ENCODE results near the gene ITPR2. TPM values are rescaled to one million over a fixed set of nuclear protein-coding genes. Genes with fewer than 3 reads are reported as not detected.

ITPR2 gene
- polyA plus RNA-seq, 2 of the 4 experiments (the other 2 are of a cell fraction), result 3.1 to 8.1 TPM

- no peak overlapping the region for H3K4me3 ChIP-seq
- no peaks in the 10 kb centered on the region for H3K9me3 ChIP-seq
- WGBS (ENCODE audit: missing lambda C conversion rate), result 88% methylated on average over 2 of the region's 2 CpGs
- H3K4me2 ChIP-seq, result no peak overlapping the region
- no peak for TF ChIP-seq REST (IDR thresholded peaks at IDR 0.05)
- no peak for TF ChIP-seq ESRRA (IDR thresholded peaks at IDR 0.05; ENCODE audit: borderline replicate concordance, low read length)
- no peak for TF ChIP-seq HEYL (CRISPR knock-in tag; IDR thresholded peaks at IDR 0.05)
- TF ChIP-seq CEBPB (IDR thresholded peaks at IDR 0.05), result no peak
- no peak for TF ChIP-seq ELK1 (IDR thresholded peaks at IDR 0.05; ENCODE audit: low read depth, low read length)
- no peak for TF ChIP-seq POLR2A (IDR thresholded peaks at IDR 0.05; ENCODE audit: low read length)
- no peak for TF ChIP-seq MAFK (IDR thresholded peaks at IDR 0.05; ENCODE audit: partially characterized antibody)
- no peak for TF ChIP-seq RCOR1 (IDR thresholded peaks at IDR 0.05; ENCODE audit: low read depth, low read length)
- no peak for TF ChIP-seq FOSB (CRISPR knock-in tag; IDR thresholded peaks at IDR 0.05)
- no peak for TF ChIP-seq PHF8 (IDR thresholded peaks at IDR 0.05; ENCODE audit: borderline replicate concordance, low read depth)
- no peak for TF ChIP-seq HES2 (IDR thresholded peaks at IDR 0.05)
- no peak for TF ChIP-seq HOXB13 (CRISPR knock-in tag; IDR thresholded peaks at IDR 0.05; ENCODE audit: low read depth)
- H3K27ac ChIP-seq, result no peak overlapping the region
- peaks cover 4% of the 10 kb centered on the region; the same call in 1 of the 3 replicates for H3K4me1 ChIP-seq
- CTCF ChIA-PET, result interaction anchor here (0.9 to 2.1 kb wide), 2 partner anchors 10 to 15 kb away, joined by 3 to 9 read pairs; partner anchors contain the start of gene ITPR2
- FAIRE-seq (no peak), ATAC-seq (no peak), DNase-seq (ENCODE audit: low read depth in 1 of 2, low spot score in 1 of 2) (no peak)
- POLR2A ChIA-PET, result no interaction called here
These were observed 9.6 kb downstream of the ITPR2 start for GRCh38 chr12:26823390-26823789.

- Histone ChIP-seq H3K9me3 (no peaks in the 10 kb centered on the region), H3K27ac (no peak overlapping the region), H3K4me2 (no peak overlapping the region), H3K4me1 (peaks cover 4% of the 10 kb centered on the region; the same call in 1 of the 3 replicates), H3K4me3 (no peak overlapping the region)
- no peak for ATAC-seq
- WGBS (ENCODE audit: missing lambda C conversion rate), result 66% methylated on average over 2 of the region's 2 CpGs
- TF ChIP-seq RCOR1 (IDR thresholded peaks at IDR 0.05; ENCODE audit: low read depth, low read length), result no peak
- no peak for TF ChIP-seq FOSL2 (IDR thresholded peaks at IDR 0.05)
- TF ChIP-seq FOSL2 (CRISPR knock-in tag; IDR thresholded peaks at IDR 0.05), result 0 out of 2 replicates have a peak, but pooled peaks have one; percentile 17
- TF ChIP-seq CHD4 (IDR thresholded peaks at IDR 0.05; ENCODE audit: borderline replicate concordance), result no peak
- POLR2A ChIA-PET, result no interaction called here
- CTCF ChIA-PET, result interaction anchor here (2.1 kb wide), 1 partner anchor 11 kb away, joined by 9 read pairs; the partner anchor contains the start of gene ITPR2
- FAIRE-seq, result no peak
- DNase-seq (ENCODE audit: low read depth in 1 of 2, low spot score in 1 of 2), result no peak
These were observed 11.0 kb downstream of the ITPR2 start for GRCh38 chr12:26822026-26822425.

- POLR2A ChIA-PET, result no interaction called here
These were observed 11.7 kb downstream of the ITPR2 start for GRCh38 chr12:26821212-26821701.

More at GRCh38 chr12:26821212-26821701, 11.7 kb downstream of the ITPR2 start:
- Histone ChIP-seq H3K4me1 (peaks cover 4% of the 10 kb centered on the region; the same call in 1 of the 3 replicates), H3K4me2 (no peak overlapping the region), H3K4me3 (no peak overlapping the region), H3K9me3 (no peaks in the 10 kb centered on the region), H3K27ac (no peak overlapping the region)
- WGBS (ENCODE audit: missing lambda C conversion rate), result 86% methylated on average over 4 of the region's 4 CpGs
- CTCF ChIA-PET, result interaction anchor here (0.9 to 1.4 kb wide), 2 partner anchors 12 to 23 kb away, joined by 3 read pairs; partner anchors contain the start of gene ITPR2
- DNase-seq (ENCODE audit: low read depth in 1 of 2, low spot score in 1 of 2) (no peak), ATAC-seq (no peak), FAIRE-seq (no peak)
- TF ChIP-seq HDAC2 (IDR thresholded peaks at IDR 0.05), result no peak
- no peak for TF ChIP-seq CBX2 (IDR thresholded peaks at IDR 0.05; ENCODE audit: borderline replicate concordance, low read depth)
- TF ChIP-seq SREBF2 (IDR thresholded peaks at IDR 0.05), result no peak

Data from A549 (cell line).